Measurements from ENCODE around the gene LHFPL3. TPM values are rescaled to one million over a fixed set of nuclear protein-coding genes. Genes with fewer than 3 reads are reported as not detected.

LHFPL3 gene
- total and polyA plus RNA-seq, 2 donors (not counting 3 experiments of a cell fraction or from before 2014, with no cell fraction given): not detected

DNA sequence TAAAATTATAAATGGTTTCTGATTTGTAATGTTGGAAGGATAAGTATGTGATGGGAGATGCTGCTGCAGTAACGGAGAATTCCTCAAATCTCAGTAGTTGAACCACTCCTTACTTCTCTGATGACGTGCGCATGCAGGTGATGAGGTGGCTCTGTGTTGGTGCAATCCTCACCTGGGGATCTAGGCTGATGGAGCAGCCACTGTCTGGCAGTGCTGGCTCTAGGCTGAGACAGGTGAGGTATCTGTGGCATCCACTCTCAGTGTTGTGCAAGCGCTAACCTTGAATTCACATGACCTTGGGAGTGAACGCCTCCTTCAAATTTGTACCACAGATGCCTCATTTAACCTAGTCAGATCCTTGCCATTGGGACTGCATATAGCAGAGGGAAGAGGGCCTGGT, 35.0 kb downstream of the LHFPL3 start:
- Histone ChIP-seq H3K9me3 (replicated peaks; ENCODE audit: control insufficient read depth, insufficient read depth, low read length) (no peaks in the 10 kb centered on the region), H4K20me1 (replicated peaks; ENCODE audit: control insufficient read depth, extremely low read depth, insufficient read depth, low read length) (no peaks in the 10 kb centered on the region), H3K4me3 (replicated peaks in 1 of 3; ENCODE audit: insufficient read depth in 1 of 3, low read depth in 1 of 3, low read length in 3 of 3) (no peak overlapping the region), H3K27ac (ENCODE audit: insufficient read depth, low read depth, low read length) (no peak overlapping the region), H3K4me1 (ENCODE audit: control insufficient read depth, extremely low read depth, insufficient read depth, low read length) (no peaks in the 10 kb centered on the region), H3K9ac (replicated peaks; ENCODE audit: extremely low read depth, insufficient read depth, low read length) (no peak overlapping the region), H3K27me3 (ENCODE audit: control insufficient read depth in 2 of 2, insufficient read depth in 2 of 2, low read length in 2 of 2) (no peaks in the 10 kb centered on the region), H3K79me2 (ENCODE audit: control insufficient read depth, insufficient read depth, low read length) (no peaks in the 10 kb centered on the region), H2AFZ (ENCODE audit: low read depth, low read length) (no peak overlapping the region), H3K36me3 (ENCODE audit: control insufficient read depth in 2 of 2, extremely low read depth in 1 of 2, insufficient read depth in 2 of 2, low read length in 2 of 2) (no peaks in the 10 kb centered on the region), H3K4me2 (ENCODE audit: insufficient read depth, low read length) (no peak overlapping the region), H3K9me1 (replicated peaks; ENCODE audit: control insufficient read depth, extremely low read depth, insufficient read depth, low read length) (no peaks in the 10 kb centered on the region)
- DNase-seq (ENCODE audit: low read depth, low spot score): no peak
- intact Hi-C loops (cut with micrococcal nuclease) (no loop called here), dilution Hi-C loops (cut with MboI; ENCODE audit: extremely low pct_ligation_motif_present, low sequenced_read_pairs) (no loop called here)
- ChIA-PET POLR2A (no interaction called here), CTCF (interaction anchor here (1.3 kb wide), 1 partner anchor 74 kb away, joined by 3 read pairs; no protein-coding TSS in a partner anchor)
- FAIRE-seq: no peak
- TF ChIP-seq MYC (IDR thresholded peaks at IDR 0.05; ENCODE audit: low read depth, low read length): no peak
- TF ChIP-seq EZH2 (IDR thresholded peaks at IDR 0.05; ENCODE audit: borderline replicate concordance, low read depth, low read length, severe bottlenecking): no peak
- TF ChIP-seq, protein P1, sequence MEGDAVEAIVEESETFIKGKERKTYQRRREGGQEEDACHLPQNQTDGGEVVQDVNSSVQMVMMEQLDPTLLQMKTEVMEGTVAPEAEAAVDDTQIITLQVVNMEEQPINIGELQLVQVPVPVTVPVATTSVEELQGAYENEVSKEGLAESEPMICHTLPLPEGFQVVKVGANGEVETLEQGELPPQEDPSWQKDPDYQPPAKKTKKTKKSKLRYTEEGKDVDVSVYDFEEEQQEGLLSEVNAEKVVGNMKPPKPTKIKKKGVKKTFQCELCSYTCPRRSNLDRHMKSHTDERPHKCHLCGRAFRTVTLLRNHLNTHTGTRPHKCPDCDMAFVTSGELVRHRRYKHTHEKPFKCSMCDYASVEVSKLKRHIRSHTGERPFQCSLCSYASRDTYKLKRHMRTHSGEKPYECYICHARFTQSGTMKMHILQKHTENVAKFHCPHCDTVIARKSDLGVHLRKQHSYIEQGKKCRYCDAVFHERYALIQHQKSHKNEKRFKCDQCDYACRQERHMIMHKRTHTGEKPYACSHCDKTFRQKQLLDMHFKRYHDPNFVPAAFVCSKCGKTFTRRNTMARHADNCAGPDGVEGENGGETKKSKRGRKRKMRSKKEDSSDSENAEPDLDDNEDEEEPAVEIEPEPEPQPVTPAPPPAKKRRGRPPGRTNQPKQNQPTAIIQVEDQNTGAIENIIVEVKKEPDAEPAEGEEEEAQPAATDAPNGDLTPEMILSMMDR (IDR thresholded peaks at IDR 0.05; ENCODE audit: extremely low read depth in 1 of 2, insufficient read depth in 1 of 2, low read depth in 1 of 2, low read length in 2 of 2): no peak
- TF ChIP-seq POLR2AphosphoS5 (IDR thresholded peaks at IDR 0.05; ENCODE audit: insufficient read depth, low read depth, low read length): no peak
- TF ChIP-seq POLR2A (IDR thresholded peaks at IDR 0.05; ENCODE audit: low read depth, low read length): no peak
- TF ChIP-seq, protein P2, sequence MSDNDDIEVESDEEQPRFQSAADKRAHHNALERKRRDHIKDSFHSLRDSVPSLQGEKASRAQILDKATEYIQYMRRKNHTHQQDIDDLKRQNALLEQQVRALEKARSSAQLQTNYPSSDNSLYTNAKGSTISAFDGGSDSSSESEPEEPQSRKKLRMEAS (IDR thresholded peaks at IDR 0.05; ENCODE audit: insufficient read depth, insufficient read length): no peak
- no peak for TF ChIP-seq FOS (IDR thresholded peaks at IDR 0.05; ENCODE audit: borderline replicate concordance, insufficient read depth, low read length)
- no peak for TF ChIP-seq JUN (IDR thresholded peaks at IDR 0.05; ENCODE audit: borderline replicate concordance, insufficient read depth, insufficient read length, low read depth)
- TF ChIP-seq GATA2 (IDR thresholded peaks at IDR 0.05; ENCODE audit: insufficient read depth, insufficient read length, low read depth, low read length): no peak
- no TSS peak for BruUV-seq (replicated peaks)

Data from endothelial cell of umbilical vein (primary cell).